Brain microvascular endothelial cell (primary cell): ENCODE results near the gene USP30.

ENCODE experiments used
- DNase-seq: peaks from one replicate; pipeline ENCODE4 v3.0.0-alpha.2; 2020
- H3K27ac ChIP-seq: fragments of 250-450 bp; sonication (Bioruptor Pico); 2 replicates; pipeline ENCODE4 v1.5.1; 2020; ENCODE audit warnings: mild to moderate bottlenecking, moderate library complexity
- H3K27me3 ChIP-seq: fragments of 250-450 bp; sonication (Bioruptor Pico); replicated peaks from 2 replicates; pipeline ENCODE4 v1.5.1; 2020; ENCODE audit warnings: mild to moderate bottlenecking
- H3K36me3 ChIP-seq: fragments of 250-450 bp; sonication (Bioruptor Pico); replicated peaks from 2 replicates; pipeline ENCODE4 v1.5.1; 2020; ENCODE audit warnings: mild to moderate bottlenecking
- H3K4me3 ChIP-seq: 2 replicates; pipeline ENCODE4 v1.5.1; 2011; ENCODE audit warnings: low read depth, mild to moderate bottlenecking, control low read depth, low read length, moderate library complexity
- CTCF ChIP-seq: IDR thresholded peaks from 2 replicates; pipeline ENCODE4 v1.5.1; 2011; ENCODE audit warnings: low read depth, mild to moderate bottlenecking, moderate library complexity, low read length, control low read depth, inconsistent platforms; ENCODE audit errors: missing control alignments
- in situ Hi-C: cut with HindIII; loops from 2 replicates; pipeline ENCODE4 v1.10.0; 2017; ENCODE audit warnings: low sequenced_read_pairs, low pct_ligation_motif_present

The USP30 gene

GRCh38 chr12:109088818-109089217 is 36.4 kb downstream of the USP30 start:
- TF ChIP-seq CTCF, result no peak
- Histone ChIP-seq H3K27me3 (no peaks in the 10 kb centered on the region), H3K27ac (no peak overlapping the region), H3K36me3 (peaks cover 13% of the 10 kb centered on the region), H3K4me3 (no peak overlapping the region)
- in situ Hi-C loops, result no loop called here
- DNase-seq, result no peak

GRCh38 chr12:109089683-109090082 is 37.3 kb downstream of the USP30 start:
- Histone ChIP-seq H3K27me3 (no peaks in the 10 kb centered on the region), H3K27ac (no peak overlapping the region), H3K36me3 (peaks cover 13% of the 10 kb centered on the region), H3K4me3 (no peak overlapping the region)
- DNase-seq, result no peak
- in situ Hi-C loops, result no loop called here
- TF ChIP-seq CTCF, result no peak

- Histone ChIP-seq H3K4me3 (peak overlapping the region; percentile 63), H3K27ac (peak overlapping the region; percentile 37), H3K27me3 (no peaks in the 10 kb centered on the region), H3K36me3 (peaks cover 3% of the 10 kb centered on the region)
- DNase-seq, result no peak
- in situ Hi-C loops, result no loop called here
- no peak for TF ChIP-seq CTCF
These were observed 40.2 kb downstream of the USP30 start for GRCh38 chr12:109092497-109093021.

- DNase-seq, result peak; percentile 89
- in situ Hi-C loops, result no loop called here
- H3K36me3 ChIP-seq, result peaks cover 2% of the 10 kb centered on the region
- peak within 1 kb of the TSS; percentile 63 for H3K4me3 ChIP-seq
- no peaks in the 10 kb centered on the region for H3K27me3 ChIP-seq
- TF ChIP-seq CTCF, result peak; percentile 98
- H3K27ac ChIP-seq, result peak within 1 kb of the TSS; percentile 37
These were observed 40.9 kb downstream of the USP30 start, which contains the start of gene ALKBH2 for GRCh38 chr12:109093022-109093918. TSS of gene ALKBH2 (minus strand) at chr12:109093472. CDS start at chr12:109092786, 686 bp downstream.

- Histone ChIP-seq H3K4me3 (peak overlapping the region; percentile 81), H3K27me3 (no peaks in the 10 kb centered on the region), H3K36me3 (no peaks in the 10 kb centered on the region), H3K27ac (no peak overlapping the region)
- no peak for DNase-seq
- in situ Hi-C loops, result no loop called here
- TF ChIP-seq CTCF, result no peak
These were observed 44.7 kb downstream of the USP30 start for GRCh38 chr12:109097140-109097434.
